Measurements from ENCODE around the gene DDX52.
"Not testable (repeated sequence)": the region's sequence is repeated elsewhere in the genome, so short reads cannot be mapped to it uniquely, and the experiment has no call there.

The DDX52 gene

DNA sequence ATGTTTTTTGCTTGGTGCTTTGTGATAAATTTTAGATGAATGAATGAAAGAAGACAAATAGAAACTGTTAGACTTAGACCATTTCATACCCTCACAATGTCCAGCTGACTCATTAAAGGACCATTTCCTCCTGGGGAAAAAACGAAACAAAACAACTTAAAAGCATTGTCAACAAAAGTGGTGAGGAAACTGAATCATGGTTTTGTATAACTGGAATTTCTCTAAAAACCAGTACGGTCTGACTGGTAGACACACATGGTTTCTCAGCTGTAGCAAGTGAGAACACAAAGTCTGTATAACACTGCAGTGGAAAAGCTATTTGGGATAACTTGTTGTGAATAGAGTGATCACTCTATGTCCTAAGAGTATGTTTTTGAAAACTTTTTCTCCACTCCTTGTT, 5.3 kb upstream of the DDX52 start:
- DNase-seq: no peak

DNA sequence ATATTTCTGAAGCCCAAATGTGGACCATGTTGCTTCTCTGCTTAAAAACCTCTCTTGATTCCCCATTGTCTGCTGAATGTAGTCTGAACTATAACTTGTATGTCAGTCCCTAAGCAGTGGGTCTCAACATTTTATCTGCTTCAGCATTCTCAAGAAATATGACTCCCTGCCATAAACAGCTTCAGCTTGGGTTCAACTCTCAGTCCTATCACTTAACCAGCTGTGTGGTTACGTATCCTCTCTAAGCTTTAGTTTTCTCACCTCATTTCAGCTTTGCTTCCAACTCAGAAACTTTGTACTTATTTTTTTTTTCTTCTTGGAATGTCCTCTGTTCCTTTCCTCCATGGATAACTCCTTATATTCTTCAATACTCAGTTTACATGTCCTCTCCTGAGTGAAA, 4.6 kb upstream of the DDX52 start:
- DNase-seq: no peak

DNA sequence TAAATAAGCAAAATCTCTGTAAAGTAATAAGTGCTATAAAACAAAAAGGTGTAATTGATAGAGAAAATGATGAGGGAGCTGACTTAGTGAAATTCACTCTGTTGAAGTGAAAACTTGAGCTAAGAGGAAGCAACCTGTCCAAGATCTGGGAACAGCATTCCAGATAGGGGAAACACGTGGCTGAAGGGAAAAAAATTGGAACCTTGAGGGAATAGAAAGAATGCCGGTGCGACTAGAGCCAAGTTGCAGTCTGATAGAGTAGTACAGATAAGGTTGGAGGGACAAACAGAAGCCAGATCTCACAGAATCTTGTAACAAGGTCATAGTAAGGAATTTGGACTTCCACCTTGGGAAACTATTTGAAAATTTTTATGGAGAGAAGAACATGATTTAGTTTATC, 623 bp upstream of the DDX52 start:
- DNase-seq: no peak

DNA sequence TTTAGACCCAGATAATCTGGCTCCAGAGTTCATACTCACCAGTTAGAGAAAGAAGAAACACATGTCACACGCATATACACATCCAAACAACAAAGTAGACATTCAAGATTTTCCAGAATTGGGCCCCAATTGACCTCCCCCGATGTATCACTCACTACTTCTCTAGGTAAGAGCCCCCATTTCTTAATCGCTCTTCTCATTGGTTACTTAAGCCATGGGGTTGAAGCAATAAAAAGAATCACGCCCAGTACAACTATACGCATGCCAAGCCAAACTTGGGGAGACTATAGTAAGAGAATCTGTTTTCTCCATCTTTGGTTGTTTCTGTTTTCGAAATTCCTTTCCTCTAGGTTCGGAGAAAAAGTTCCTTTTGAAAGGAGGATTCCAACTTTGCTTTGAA, 565 bp downstream of the DDX52 start:
- no peak for DNase-seq

DNA sequence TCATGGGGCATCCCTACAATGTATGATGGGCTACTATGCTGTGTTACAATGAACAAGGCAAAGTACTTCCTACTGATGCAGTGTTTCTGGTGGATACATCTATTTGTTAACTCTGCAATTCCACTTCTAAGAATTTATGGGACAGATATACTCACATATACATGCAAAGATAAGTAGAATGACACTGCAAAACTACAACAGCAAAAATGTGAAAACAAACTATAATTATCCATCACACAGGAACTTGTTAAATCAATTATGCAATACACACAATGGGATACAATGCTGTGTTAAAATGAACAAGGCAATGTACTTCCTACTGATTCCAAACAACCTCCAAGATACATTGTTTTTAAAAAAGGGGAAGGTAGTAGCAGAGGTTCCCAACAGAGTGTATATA, 3.2 kb downstream of the DDX52 start:
- DNase-seq: no peak

DNA sequence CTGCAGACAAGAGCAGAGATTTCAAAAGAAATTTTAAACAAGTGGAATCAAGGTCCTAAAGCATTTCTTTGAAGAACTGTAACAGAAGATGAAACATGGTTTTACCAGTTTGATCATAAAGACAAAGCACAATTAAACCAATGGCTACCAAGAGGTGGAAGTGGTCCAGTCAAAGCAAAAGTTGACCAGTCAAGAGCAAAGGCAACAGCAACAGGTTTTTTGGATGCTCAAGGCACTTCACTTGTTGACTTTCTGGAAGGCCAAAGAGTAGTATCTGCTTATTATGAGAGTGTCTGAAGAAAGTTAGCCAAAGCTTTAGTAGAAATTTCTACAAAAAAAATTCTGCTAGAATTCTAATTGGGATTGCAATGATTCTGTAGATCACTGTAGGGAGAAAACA, 5.3 kb downstream of the DDX52 start:
- DNase-seq: no peak

DNA sequence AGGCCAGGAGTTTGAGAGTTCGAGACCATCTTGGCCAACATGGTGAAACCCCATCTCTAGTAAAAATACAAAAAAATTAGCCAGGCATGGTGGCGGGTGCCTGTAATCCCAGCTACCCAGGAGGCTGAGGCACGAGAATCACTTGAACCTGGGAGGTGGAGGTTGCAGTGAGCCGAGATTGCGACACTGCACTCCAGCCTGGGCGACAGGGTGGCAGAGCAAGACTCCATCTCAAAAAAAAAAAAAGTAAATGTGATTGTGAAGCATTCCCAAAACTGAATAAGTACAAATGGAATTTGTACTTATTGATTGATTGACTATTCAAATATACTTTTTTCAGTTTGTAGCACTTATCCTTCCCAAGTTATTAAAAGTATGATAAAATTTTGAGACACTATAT, 26.8 kb downstream of the DDX52 start:
- not testable (repeated sequence) for DNase-seq

DNA sequence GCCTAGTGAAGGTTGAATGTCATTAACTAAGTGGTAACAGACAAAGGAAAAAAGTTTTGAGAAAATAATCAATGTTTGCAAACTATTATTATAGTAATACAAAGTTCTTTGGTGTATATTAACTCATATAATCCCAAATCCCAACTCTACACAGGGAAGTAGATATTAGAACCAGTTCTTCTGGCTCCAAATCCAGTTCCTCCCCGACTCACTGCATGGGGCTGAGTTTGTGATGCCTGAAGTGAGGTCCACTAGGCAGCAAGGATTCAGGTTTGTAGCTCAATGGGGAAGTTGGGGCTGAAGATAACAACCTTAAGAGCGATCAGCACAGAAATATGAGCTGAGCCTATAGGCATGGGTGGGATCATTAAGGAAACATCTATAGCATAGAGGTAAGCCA, 28.4 kb downstream of the DDX52 start:
- DNase-seq: no peak

DNA sequence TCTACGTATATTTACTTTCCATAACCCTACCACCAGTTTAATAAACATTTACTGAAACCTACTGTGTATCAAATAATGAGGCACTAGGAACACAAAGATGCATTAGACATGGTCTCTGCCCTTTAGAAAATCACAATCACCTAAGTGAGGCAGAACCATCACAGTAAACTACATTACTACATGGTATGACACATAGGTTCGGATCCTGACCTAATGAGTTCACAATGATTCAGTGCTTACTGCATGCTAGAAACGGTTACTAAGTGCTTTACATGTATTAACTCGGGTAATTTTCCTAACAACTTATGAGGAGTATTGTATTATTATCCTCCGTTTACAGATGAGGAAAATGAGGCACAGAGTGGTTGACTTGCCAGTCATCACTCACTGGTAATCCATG, 28.9 kb downstream of the DDX52 start:
- DNase-seq: no peak

DNA sequence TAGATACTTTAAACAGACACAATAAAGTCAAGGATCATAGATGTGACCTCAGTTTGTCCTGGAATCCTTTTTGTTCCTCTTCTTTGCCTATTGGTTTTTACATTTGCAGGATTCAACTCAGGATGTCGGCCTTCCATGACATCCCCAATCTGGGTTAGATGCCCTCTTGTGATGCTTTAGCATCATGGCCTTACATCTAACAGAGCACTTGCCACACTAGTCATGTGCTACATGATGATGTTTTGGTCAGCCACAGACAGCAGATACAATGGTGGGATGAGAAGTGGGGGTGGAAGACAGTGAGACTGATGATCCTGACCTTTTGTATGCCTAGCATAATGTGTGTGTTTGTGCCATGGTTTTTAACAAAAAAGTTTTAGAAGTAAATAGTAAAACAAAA, 32.3 kb downstream of the DDX52 start:
- DNase-seq: no peak

DNA sequence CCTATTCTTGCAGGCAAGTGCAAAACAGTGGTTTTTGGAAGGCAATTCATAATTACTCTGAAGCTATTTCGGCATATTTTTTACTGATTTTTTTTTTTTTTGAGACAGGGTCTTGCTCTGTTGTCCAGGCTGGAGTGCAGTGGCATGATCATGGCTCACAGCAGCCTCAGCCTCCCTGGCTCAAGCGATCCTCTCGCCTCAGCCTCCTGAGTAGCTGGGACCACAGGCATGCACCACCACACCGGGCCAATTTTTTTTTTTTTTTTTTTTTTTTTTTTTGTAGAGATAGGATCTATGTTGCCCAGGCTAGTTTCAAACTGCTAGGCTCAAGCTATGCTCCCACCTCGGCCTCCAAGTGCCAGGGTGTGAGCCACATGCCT, 33.2 kb downstream of the DDX52 start:
- not testable (repeated sequence) for DNase-seq

DNA sequence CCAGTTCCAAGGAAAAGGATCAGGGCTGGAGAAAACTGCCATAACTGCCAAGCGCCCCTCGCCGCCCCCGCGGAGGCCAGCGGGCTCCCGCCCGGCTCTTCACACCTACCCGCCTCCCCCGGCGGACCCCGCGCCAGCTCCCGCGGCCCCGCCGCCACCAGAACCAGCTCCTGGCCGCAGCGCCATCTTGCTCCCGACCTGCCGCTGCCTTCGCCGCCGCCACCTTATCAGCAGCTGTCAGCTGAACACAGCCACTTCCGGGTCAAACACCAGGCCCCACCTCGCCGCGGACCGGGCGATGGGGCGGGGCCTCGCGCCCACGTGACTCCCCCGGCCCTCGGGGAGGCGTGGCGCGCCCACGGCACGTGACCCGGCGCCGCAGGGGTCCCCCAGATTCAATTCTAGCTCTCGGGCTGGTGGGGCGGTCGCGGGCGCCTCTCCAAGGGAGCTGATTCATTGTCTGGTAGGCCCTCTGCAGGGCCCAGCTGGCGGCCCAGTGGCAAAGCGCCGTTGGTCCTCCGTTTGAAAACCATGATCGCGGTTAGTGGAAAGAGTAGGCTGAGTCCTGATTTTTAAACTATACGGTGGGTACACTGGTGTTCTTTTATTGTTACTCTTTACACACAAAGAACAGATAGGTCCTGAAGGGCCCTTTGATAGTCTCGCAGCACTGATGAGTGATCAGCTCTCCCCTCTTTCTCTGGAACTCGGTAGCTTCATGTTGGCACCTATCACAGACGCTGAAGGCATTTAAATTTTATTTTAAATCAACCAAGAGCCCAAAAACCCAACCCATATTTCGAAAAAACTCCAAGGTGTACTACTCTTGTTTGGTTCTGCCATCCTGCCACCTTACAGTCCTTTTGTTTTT, 33.8 kb downstream of the DDX52 start, which contains the start of gene SYNRG:
TSS of gene SYNRG (minus strand) at position 249 of the 871 bp plus-strand sequence. CDS start at position 186, 63 bp downstream.
- DNase-seq: peak; percentile 81 to 96

DNA sequence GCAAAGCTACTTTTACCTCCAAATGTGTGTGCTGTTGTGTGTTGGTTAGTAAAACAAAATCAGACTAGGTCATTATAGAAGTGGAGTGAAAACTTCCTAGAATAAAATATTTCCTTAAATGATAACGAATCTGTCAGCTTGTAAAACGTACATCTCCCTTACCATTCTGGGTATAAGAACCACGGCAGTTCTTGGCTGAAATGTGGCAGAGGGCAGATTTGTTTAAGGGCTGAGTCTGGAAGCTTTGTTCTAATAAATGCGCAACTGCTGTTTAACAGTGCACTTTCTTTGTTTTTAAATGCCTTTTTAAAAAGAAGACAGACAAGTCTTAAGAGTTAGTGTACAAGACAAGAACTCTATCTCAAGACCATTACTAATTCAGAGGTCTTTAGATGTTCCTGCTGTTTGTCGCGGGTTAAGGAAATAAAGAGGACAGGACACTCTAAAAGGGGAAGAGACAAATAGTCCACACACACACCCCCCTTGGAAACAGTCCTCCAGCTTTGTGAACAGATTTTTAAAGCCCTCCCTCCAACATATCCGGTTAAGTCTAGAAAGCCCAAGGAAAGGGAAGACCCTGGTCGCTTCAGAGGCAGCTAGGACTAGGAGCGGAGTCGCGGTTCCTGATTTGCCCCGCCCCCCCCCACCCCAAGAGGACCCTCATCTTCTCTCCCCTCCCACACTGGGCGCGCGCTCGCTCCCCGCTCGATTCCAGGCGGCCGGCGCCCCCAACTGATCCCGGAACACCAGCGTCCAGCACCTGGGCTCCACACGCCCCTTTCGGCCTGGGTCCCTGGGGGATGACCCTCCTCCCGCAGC, 34.7 kb downstream of the DDX52 start:
- peak; percentile 29 to 69 for DNase-seq

DNA sequence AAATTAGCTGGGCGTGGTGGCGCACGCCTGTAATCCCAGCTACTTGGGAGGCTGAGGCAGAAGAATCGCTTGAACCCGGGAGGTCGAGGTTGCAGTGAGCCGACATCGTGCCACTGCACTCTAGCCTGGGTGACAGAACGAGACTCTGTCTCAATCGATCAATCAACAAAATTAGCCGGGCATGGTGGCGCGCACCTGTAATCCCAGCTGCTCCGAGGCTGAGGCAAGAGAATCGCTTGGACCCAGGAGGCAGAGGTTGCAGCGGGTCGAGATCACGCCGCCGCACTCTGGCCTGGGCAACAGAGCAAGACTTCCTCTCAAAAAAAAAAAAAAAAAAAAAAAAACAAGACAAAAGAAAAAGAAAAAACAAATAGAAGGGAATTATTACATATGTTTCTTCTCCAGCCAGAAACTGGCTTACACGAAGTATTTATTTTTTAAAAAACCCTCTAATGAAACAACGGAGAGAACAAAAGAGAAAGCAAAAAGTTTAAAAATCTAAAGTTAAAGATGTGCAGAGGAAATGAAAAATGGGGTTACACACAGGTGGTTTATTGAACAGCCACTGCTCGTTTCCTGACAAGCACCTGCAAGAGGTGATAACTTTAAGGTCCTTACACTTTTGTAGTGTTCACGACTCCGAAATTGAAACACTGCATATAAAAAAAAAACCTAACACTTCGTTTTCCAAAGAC, 35.5 kb downstream of the DDX52 start:
- DNase-seq: no peak

DNA sequence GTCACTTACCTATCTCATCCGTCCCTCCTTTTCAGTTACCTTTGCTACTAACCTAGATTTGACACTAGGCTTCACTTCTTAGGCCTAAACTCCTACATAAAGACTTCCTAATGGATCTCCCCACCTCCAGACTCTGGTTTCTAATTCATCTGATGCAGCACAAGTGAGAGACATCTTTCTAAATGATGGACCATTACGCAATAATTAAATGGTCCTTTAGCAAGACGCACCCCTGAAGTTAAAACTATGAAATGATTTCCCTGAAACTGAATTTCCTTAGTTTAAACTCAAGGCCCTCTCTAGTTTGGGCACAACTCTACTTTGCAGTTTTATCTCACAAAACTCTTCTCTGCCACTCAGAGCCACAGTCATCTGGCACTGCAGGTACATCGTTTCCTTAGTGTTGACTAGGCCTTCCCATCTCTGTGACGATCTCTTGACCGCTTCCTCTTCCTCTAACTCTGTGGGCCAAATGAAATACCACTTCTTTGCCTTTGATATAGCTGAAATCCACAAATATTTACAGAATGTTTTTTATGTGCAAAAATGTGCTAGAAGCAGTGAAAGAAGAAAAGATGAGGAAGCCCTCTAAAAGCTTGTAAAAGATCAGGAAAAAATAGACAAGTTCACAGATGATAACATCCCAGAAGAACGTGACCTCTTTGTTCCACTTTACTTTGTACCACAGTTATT, 37.3 kb downstream of the DDX52 start:
- no peak for DNase-seq

DNA sequence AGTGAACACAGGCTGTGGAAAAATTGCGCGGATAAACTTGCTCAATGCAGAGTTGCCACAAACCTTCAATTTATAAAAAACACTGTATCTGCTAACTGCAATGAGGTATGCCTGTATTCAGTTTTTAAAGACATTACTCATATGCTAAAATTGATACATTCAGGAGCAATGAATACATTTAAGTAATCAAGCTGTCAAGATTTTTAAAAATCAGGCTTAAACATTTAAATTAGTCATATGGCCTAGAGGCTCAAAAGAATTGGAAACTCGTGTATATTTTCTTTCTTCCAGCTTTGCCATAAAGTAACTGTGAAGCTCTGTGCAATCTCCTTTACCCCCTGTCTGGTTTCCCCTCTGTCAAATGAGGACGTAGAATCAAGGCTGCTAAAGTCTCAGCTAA, 38.2 kb downstream of the DDX52 start:
- no peak for DNase-seq

DNA sequence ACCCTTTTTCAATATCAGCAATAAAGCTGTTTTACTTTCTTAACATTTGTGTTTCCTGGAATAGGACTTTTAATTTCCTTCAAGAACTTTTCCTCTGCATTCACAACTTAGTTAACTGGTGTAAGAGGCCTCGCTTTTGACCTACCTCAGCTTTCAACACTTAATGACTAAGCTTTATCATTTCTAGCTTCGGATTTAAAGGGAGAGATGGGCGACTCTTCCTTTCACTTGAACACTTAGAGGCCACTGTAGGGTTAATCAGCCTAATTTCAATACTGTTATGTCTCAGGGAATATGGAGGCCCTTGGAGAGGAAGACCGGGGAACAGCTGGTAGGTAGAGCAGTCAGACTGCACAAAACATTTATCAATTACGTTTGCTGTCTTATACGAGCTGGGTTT, 38.7 kb downstream of the DDX52 start:
- no peak for DNase-seq

DNA sequence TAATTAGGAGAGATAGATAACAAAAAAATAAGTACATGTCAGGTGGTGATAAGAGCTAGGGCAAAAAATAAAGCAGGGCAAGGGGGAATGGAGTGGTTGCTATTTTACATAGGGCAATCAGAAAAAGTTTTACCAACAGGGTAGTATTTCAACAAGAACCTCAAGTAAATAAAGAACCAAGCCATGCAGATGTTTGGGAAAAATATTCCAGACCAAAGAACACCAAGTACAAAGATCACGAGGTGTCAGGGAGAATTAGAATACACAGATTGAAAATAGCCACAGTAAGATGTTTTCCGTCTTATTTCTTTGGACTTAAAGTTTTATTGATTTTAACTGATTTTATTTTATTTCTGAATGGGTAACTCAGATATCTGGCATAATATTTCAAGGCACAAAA, 45.1 kb downstream of the DDX52 start:
- DNase-seq: no peak

DNA sequence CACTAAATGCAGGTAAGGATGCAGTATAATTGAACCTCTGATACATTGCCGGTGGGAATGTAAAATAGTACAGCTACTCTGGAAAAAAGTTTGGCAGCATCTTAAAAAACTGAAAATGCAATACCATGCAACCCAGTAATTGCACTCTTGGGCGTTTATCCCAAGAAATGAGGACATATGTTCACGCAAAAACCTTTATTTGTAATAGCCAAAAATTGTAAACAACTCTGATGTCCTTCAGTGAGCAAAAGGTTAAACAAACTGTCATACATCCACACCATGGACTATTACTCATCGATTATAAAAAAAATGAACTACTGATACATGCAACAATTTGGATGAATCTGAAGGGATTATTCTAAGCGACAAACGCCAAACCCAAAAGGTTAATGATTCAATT, 51.0 kb downstream of the DDX52 start:
- DNase-seq: no peak

DNA sequence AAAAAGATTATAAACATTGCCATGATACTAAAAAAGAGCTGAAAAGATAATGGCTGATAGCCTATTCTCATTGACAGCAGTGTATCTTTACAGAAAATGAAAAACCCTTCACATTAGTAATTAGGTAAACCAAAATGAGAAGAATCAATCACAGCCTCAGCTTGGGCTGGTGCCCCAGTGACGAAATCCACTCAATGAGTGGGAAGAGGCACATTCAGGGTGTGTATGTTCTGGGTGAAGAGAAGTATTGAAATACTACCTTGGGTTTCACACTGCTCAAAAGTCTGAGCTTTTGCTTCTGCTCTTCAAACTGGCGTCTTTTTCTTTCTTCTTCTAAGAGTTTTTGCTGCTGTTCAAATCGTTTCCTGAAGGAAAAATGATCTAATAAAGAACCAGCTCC, 58.2 kb downstream of the DDX52 start:
- DNase-seq: no peak

DNA sequence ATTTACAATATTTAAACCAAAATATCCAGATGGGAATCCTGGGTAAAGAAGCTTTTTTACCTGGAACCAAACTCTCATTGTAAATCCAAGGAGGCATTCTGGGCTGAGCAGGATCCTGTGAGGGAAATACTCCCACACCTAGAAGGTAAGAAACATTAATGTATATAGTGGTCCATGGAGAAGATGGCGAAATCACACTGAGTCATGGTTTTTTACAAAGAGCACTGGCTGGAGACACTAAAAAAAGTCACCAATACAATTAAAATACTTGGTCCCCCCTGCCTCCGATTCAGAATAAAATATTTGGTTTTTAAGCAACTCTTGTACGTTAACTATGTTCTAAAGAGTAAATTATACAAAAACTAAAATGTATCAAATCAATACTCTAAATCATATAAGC, 67.0 kb downstream of the DDX52 start:
- no peak for DNase-seq

DNA sequence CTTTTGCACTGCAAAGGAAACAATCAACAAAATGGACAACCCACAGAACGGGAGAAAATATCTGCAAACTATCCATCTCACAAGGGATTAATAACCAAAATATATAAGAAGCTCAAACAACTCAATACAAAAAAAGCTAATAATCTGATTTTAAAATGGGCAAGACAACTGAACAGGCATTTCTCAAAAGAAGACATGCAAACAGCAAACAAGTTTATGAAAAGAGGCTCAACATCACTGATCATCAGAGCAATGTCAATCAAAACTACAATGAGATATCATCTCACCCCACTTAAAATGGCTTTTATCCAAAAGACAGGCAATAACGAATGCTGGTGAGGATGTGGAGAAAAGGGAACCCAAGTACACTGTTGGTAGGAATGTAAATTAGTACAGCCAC, 68.8 kb downstream of the DDX52 start:
- no peak for DNase-seq

DNA sequence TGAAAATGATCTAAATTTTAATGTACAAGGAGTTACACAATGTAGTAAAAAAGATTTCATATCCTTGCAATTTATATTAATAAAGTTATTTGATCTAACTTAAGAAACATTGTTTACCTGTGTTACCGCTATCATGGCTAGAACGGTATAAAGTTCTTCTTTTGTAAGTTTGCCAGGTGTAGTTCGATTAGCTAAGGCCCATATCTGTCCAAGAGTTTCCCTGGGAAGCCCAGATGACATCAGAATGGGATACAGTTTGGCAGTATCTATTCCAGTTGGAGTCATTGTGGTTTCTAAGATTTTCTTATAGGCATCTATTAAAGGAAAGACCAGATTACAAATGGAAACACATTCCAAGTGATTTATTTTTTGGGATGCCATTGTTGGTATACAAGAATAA, 71.6 kb downstream of the DDX52 start:
- DNase-seq: no peak
